ENCODE results near the gene OSGEP.

Gene OSGEP

DNA sequence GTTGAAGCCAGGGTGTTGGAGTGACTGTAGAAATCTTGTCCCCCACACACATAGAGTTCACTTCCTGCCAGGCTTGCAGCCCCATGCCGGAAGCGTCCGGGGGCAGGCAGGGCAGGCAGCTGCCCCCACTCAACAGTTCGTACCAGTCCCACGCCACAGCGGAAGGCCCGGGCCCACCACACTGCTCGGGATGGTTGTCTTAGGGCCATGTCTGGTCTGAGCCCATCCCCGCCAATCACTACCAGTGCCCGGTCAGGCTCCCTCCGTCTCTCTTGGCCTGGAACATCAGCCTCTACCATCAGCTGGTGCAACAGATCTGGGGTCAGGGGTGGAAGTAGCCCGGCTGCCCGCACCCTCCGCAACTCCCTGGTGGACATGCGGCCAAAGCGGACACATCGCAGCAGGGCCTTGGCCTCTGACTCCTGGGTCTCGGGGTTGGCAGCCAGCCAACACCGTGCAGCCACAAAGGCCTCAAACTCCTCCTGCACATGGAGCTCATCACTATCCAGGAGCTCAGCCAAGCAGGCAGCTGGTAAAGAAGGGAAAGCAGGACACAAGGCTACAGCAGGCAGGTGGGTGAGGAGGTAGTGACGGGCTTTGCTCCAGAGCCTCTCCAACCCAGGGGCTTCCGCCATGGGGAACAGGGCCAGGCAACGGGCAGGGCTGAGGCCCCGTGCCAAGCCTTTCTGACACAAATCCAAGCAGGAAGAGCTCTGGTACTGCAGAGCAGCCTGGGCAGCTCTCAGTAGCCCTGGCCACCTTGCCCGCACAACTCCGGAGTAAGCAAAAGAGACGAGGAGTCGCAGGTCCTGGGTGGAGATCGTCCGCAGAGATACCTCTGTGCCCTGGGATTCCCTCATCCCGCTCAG lies 24.6 kb downstream of the OSGEP start:
- no peak for DNase-seq (ENCODE audit: low spot score)

DNA sequence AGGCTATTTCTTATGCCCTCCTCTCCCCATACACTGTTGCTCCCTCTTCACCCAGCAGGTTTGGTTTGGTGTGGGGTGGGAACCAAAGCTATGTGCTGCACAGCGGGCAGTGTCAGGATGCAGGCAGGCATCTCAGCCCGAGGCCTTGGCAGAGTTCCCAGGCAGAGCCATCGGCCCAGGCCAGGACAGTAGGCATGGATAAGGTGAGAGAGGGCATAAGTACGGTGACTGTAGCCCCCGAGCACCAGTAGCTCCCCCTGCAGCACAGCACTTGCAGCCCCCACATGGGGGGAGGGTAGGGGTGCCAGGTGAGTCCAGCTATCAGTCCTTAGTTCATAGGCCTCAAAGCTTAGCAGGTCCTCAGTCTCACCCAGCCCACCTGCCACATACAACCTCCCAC lies 25.8 kb downstream of the OSGEP start:
- DNase-seq (ENCODE audit: low spot score) = no peak

DNA sequence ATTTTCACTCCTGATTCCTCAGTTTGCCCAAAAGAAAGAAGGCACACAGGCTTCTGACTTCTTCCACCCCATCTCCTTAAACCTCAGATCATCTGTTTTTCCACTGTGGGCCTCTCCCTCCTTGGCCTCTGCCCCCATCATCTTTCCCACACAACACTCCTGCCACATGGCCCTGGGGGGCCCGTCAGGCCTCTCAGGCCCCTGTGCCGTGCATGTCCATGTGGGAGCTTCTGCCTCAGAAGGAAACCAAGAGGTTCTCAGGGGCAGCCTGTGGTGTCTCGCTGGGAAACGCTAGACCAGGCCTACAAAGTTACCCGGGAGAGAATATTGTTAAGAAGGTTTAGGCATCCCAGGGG lies 26.6 kb downstream of the OSGEP start:
- no peak for DNase-seq (ENCODE audit: low spot score)

DNA sequence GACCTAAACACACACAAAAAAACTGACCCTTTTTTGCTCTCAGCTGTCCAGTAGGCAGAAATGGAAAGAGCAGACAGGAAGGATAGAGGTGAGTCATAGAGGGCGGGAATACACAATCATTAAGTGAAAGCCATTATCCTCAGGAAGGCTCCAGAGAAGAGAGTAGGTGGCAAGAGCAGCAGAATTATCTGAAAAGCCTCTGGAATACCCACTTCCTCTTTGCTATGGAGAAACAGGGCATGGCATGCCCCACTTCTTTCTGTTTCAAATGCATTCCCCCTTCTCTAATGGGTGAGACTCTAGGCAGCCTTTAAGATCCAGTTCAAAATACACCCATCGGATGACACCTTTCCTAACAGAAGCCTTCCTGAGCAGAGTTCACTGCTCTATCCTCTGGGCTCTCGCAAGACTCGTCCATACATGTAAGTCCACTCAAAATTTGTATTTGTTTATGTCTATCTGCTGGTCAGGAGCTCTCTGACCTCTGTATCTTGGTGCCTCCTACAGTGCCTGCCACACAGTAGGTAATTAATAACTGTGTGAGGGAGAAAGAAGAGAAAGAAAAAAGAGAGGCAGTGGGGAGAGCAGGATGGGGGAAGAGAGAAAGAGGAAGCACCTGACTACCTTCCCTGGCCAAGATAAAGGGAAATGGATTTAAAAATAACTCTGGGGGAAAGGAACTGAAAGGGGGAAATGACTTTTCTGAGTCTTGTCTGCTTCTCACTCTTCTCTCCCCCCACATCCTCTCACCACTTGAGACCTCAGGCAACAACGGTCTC lies 27.2 kb downstream of the OSGEP start:
- DNase-seq (ENCODE audit: low spot score) = no peak

DNA sequence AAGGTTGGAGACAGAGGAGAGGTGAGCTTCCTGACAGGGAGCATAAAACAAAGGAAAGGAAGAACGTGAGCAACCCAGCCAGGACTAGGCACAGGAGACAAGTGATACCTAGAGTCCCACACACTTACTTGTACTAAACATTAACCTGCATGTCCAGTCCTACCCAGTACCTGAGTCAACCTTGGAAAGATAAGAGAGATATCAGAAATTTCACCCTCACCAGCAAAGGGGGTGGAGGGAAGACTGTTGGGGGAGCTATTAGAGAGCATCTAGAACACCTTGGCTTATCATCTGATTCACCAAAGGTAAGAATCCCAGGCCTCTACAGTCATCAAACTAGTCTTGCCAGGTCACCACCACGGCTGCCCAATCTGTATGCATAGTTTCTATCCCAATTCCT lies 29.8 kb downstream of the OSGEP start:
- DNase-seq (ENCODE audit: low spot score) = no peak

DNA sequence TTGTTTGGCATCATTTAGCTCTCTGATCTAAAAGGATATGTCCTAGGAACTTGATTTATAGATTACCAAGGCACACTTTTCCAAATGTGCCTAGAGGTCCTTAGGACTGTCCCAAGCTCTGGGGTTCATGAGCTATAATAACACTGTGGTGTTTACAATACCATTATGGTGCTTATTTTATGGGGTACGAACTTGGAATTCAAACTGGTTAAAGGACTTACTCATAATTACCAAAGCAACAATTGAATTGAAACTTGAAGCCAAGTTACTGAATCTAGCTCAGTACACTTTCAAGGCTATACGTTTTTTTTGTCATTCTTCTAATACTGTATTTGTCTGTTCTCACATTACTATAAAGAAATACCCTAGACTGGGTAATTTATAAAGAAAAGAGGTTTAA lies 31.7 kb downstream of the OSGEP start:
- DNase-seq (ENCODE audit: low spot score) = no peak

DNA sequence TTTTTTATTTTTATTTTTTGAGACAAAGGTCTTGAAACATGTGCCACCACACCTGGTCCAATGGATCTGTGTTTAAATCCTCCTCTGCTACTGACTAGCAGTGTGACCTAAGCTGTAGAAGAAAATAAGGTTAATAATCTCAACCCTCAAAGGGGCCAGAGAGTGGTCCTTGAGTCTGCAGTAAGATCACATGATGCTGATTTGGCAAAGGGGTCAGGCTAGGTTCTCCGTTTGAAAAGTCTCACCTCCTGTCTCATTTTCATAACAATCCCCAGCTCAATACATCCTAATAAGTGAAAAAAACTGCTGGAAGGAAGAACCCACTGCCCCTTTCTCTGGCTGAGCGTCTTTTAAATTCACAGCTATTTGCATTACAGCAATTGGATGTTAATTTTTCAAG lies 33.3 kb downstream of the OSGEP start:
- no peak for DNase-seq (ENCODE audit: low spot score)

DNA sequence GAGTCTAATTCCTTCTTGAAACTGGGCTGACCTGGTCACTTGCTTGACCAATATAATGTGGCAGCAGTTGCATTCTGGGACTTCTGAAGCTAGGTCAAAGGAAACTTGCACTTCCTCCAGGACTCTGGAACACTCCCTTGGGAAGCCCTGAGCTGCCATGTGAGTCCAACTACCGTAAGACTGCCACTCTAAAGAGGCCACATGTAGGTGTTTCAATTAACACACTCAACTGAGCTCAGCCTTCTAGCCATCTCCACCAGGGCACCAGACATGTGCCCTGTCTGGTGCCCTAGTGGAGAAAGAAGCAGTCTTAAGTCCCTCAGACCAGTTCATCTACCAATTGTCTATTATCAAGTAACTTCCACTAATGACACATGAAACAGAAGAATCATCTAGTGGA lies 35.2 kb downstream of the OSGEP start:
- DNase-seq (ENCODE audit: low spot score) = no peak

DNA sequence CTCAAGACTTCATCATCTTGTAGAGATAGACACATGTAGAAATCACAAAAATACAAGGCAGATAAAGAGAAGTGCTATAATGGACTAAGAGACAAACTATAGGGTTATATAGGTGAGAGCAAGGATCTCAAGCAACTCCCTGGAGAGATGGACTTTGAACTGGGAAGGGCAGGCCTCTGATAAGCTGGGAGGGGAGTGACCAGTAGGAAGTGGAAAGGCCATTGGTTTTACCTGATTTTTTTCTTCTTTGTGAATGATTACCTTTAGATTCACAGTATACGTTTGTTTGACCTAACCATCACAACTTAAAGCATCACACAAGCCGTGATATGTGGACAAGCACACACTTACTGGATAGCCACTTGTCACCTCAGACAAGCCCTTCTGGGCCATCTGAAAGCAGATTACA lies 36.1 kb downstream of the OSGEP start:
- DNase-seq (ENCODE audit: low spot score) = no peak

DNA sequence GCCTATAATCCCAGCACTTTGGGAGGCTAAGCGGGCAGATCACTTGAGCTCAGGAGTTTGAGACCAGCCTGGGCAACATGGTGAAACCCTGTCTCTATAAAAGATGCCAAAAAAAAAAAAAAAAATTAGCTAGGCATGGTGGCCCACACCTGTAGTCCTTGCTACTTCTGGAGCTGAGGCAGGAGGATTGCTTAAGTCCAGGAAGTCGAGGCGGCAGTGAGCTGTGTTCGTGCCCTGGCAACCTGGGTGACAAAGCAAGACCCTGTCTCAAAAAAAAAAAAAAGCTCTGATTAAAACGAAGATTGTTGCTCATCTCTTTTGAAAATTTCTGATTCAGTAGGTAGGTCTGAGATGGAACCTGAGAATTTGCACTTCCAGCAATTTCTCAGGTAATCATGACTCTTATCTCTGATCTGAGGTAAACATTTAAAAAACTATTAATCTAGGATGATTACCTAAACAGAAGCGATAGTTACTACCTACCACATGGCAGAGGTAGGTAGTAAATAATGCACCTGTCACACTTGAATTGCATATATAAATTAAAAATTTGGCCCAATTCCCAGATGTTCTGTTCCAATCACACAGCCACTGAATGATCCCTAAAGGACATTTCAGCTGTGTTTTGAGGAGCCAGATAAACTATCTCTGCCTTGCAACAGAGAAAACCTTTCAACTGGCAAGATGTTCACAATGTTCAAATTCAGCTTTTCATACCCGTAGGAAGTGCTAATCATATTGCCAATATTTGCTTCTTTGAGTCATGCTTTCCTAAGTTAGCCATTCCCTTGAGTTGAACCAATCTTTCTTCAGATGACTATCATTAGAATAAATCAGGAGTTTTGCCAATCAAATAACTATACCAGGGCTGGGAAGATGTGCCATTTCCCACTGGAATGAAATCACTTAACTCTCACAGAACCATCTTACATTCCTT lies 37.1 kb downstream of the OSGEP start:
- no peak for DNase-seq (ENCODE audit: low spot score)

DNA sequence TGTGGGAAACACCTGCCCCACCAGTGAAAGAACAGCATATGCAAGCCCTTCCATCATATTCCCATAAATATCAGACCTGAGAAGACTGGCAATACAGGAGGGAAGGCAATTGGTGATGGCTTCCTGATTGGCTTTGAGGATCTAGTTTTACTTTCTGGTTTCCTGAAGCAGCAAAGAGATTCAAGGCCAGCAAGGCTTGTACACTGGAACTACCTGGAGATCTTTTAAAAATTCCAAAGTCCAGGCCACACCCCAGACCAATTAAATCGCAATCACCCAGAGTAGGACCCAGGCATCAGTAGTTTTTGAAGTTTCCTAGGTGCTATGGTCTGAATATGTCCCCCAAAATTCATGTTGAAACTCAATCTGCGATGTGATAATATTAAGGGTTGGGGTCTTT lies 38.4 kb downstream of the OSGEP start:
- DNase-seq (ENCODE audit: low spot score) = no peak

DNA sequence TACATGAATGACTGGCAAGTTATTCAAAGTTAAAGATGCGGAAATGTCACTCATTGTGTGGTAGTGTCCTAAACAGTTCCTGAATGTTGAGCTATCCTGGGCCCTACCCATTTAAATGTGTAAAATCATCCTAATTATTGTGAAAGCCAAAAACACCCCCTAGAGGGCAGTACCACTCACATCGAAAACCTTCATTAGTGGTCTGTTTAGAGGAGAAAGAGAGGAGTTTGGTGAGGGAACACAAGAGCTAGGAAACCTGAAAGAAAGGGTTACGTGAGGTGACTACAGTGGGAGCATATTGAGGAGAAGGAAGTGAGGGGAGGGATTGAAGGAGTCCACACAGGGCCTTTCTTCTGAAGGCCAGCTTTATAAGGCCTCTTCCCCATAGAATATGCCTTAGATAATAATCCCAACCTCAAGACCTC lies 38.8 kb downstream of the OSGEP start:
- peak; percentile 54 for DNase-seq (ENCODE audit: low spot score)

DNA sequence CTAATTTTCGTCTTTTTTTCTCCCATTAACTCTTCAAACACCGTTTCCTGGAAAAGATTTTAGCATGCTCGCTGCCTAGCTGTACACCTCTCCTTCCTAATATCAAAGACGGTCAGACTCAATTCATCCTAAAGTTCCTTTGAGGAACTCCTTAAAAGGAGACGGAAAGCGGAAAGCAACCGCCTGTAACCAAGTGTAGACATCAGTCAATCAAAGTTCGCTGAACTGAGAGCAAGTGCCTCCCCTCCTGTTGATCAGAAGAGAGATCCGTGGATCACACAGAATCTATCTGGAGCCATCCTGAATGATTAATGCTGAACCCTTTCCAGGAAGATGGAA lies 40.9 kb downstream of the OSGEP start:
- DNase-seq (ENCODE audit: low spot score) = no peak

DNA sequence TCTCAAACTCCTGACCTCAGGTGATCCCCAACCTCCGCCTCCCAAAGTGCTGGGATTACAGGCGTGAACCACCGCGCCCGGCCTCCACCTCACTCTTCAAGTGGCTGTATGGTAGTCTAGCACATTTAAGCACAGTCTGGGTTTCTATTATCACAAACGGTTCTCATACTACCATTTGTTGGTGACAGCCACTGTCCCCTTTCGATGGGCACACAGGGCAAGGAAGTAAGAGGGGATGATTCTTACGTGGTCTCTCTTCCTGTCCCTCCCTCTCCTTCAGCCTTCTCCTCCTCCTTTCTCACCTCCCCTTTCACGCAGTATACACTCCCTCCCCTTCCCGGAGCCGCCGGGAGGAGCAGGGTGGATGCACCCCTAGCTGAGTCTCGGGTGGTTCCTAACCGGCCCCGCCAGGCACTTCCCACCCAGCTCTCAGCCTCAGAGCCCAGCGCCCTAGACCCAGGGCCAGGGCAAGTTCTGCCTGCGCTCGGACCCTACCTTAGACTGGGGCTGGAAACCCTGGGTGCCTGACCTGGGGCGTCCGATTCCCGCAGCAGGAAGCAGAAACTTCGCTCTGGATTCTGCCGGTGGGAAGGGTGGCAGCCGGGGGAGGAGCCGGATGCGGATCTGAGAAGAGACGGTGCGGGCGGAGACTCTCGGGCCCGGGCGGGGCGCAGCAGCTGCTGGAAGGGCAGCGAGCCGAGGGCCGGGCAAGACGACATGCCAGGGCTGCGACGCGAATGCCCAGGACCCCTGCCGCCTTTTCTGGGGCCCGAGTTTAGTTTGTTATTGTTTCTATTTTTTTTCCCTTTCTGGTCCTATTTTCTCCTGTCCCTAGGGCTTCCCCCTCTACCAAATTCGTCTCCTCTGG lies 41.5 kb downstream of the OSGEP start, which contains the start of gene TEP1:
TEP1 (minus strand) TSS at position 626 of the 868 bp plus-strand sequence. CDS start 5,062 bp downstream, outside the sequence.
- peak; percentile 90 for DNase-seq (ENCODE audit: low spot score)

DNA sequence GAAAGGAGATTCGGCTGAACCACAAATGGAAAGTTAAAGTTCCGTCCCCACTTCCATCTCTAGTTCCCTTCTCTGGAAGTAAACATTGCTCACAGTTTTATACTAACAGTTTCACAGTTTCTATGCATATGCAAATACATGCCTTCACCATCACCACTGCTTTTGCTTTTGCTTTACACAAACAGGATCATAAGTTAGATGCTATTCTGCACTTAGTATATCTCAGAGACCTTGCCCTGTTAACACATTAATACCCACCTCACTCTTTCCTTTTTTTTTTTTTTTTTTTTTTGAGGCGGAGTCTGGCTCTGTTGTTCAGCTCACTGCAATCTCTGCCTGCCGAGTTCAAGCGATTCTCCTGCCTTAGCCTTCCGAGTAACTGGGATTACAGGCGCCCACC lies 42.2 kb downstream of the OSGEP start:
- DNase-seq (ENCODE audit: low spot score) = no peak

DNA sequence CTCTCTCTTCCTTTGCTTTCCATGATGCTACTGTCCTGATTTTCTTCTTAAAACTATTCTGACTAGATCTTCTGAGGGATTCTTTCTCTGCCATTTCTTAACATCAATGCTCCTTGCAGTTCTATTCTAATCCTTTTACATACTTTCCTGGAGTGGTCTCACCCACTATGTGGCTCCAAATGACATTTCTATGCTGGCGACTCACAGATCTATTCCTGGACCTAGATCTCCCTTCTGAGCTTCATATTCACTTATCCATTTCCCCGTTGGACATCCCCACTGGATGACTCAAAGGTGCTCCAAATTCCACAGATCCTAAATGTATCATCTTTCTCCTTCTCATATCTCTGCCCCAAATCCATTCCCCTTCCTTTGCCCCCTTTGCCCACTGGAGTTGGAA lies 45.4 kb downstream of the OSGEP start:
- no peak for DNase-seq (ENCODE audit: low spot score)

DNA sequence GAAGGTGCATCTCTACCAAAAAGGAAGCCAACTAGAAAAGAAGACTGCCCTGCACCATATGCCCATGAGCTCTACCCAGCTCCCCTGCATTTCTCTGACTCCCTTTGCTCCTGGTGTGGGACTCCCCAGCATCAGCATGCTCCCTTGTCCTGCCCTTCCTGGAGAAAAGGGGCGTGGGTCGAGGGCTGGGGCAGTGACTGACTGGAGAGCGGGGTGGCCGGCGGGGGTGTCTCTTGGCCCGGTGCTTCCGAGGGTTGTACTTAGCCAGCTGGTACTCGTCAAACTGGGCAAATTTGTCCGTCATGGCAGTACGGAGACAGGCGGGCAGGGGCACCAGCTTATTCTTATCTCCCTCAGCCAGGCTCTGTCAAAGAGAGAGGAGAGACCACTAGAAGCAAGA lies 51.1 kb downstream of the OSGEP start:
- DNase-seq (ENCODE audit: low spot score) = no peak

DNA sequence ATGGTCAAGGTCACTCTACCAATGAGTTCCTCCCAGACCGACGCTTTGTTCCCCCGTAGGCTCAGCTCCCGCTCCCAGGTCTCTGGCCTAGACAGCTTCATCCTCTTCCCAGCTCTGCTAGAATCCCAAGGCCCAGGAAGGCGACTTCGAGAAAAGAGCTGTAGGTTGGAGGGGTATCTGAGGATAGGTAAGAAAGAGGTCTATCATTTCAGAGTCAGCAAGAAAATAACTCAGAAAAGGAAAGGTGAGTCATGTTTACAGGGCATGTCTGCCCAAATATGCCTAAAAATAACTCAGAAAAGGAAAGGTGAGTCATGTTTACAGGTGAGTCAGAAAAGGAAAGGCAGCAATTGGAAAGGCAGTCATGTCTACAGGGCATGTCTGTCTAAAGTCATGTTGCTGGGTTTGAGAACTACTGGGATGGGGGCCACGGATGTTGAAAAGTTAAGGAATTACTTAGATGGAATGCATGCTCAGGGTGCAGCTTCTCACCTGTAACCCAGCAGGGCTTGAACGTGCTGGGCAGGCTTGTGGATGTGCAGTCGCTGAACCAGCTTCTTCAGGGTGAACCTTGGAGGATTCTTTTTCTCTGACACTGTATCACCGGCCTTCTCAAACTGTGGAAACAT lies 53.5 kb downstream of the OSGEP start:
- DNase-seq (ENCODE audit: low spot score) = no peak

DNA sequence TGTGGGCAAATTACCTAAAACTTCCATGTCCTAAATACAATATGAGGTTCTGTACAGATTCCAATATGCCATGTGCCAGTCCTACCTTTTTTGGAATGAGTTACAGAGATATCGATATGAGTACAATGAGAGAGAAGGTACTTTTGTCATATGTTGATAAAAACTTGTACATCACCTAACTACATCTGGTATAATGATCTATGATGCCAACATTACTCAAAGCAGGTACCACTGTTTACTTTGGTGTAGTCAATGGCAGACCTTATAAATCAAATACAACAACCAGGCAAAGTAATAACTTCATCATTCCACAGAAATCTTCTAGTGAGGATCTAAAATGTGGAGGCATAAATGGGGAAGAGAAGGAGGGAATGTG lies 54.0 kb downstream of the OSGEP start:
- DNase-seq (ENCODE audit: low spot score) = no peak

DNA sequence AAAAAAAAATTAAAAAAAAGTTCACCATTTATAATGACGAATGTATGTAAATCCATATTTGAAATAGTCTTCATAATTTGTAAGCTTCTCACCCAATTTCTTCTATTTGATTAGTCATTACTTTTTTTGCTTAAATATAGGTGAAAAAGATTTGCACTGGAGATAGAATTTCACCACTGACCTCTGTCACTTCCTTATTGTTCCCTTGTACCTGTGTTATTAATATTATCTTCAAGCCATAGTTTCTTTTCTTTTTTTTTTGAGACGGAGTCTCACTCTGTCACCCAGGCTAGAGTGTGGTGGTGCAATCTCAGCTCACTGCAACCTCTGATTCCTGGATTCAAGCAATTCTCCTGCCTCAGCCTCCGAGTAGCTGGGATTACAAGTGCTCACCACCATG lies 57.1 kb downstream of the OSGEP start:
- DNase-seq (ENCODE audit: low spot score) = no peak

All from D341Med (cell line).